ENCODE data around the gene UTP11. TPM values are rescaled to one million over a fixed set of nuclear protein-coding genes. Genes with fewer than 3 reads are reported as not detected.
A peak's percentile ranks its signal among the peaks of the same experiment; 100 is the strongest.
"Not testable (repeated sequence)": the region's sequence is repeated elsewhere in the genome, so short reads cannot be mapped to it uniquely, and the experiment has no call there.

UTP11 gene, protein sequence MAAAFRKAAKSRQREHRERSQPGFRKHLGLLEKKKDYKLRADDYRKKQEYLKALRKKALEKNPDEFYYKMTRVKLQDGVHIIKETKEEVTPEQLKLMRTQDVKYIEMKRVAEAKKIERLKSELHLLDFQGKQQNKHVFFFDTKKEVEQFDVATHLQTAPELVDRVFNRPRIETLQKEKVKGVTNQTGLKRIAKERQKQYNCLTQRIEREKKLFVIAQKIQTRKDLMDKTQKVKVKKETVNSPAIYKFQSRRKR
- 10 to 100 TPM; 34.6 to 49.8 (median 37.9) TPM for total RNA-seq

DNA sequence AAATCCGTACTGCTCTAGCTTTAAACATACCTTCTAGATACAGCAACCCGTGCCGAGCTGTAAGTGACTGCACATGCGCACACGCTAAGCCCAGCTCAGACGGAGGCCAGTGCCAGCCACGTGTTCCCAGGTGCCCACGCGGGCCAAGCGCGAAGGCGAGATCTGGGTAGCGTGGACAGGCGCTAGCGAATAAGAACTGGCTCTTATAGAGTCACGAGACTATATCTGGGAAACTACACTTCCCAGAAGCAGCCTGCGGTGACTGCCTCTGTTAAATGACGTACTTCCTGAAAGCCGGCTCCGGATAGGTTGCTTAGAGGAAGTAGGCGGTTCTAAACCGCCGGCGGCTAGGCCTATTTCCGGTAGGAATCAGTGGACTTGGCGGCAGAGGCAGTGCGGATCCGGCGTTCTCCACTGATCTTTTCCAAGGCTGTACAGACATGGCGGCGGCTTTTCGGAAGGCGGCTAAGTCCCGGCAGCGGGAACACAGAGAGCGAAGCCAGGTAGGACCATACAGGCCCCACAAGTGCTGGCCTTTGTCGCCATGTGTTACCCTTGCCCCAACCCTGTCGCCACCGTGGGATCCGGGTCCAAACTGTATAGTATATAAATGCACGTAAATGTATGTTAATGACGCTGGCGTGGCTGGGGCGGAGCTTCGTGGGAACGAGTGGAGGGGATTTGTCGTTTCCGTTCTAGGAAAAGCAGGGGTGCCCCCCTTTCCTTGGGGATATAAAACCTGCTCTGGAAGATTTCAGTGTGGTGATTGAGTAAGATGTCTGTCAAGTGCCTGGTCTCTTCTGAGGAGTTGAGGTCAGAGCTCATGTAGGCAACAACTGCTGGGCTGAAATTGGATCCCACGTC lies at the start of gene UTP11:
TSS of gene UTP11 (plus strand) at position 372 of the 864 bp plus-strand sequence. CDS start at position 441, 69 bp downstream.
- intact Hi-C loops (cut with DNase I; ENCODE audit: low total_unique reads), result no loop called here
- DNase-seq (ENCODE audit: low spot score in 2 of 2), result peak; percentile 97 to 98
- no peak for TF ChIP-seq POLR2A (IDR thresholded peaks at IDR 0.05)
- TF ChIP-seq, protein P1, sequence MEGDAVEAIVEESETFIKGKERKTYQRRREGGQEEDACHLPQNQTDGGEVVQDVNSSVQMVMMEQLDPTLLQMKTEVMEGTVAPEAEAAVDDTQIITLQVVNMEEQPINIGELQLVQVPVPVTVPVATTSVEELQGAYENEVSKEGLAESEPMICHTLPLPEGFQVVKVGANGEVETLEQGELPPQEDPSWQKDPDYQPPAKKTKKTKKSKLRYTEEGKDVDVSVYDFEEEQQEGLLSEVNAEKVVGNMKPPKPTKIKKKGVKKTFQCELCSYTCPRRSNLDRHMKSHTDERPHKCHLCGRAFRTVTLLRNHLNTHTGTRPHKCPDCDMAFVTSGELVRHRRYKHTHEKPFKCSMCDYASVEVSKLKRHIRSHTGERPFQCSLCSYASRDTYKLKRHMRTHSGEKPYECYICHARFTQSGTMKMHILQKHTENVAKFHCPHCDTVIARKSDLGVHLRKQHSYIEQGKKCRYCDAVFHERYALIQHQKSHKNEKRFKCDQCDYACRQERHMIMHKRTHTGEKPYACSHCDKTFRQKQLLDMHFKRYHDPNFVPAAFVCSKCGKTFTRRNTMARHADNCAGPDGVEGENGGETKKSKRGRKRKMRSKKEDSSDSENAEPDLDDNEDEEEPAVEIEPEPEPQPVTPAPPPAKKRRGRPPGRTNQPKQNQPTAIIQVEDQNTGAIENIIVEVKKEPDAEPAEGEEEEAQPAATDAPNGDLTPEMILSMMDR (IDR thresholded peaks at IDR 0.05), result no peak
- 0 to 1% methylated on average over 37 to 48 of the region's 49 CpGs for WGBS, 2 donors
- peak within 1 kb of the TSS; percentile 55 for H3K4me3 ChIP-seq (ENCODE audit: low read depth, poor library complexity, severe bottlenecking)

DNA sequence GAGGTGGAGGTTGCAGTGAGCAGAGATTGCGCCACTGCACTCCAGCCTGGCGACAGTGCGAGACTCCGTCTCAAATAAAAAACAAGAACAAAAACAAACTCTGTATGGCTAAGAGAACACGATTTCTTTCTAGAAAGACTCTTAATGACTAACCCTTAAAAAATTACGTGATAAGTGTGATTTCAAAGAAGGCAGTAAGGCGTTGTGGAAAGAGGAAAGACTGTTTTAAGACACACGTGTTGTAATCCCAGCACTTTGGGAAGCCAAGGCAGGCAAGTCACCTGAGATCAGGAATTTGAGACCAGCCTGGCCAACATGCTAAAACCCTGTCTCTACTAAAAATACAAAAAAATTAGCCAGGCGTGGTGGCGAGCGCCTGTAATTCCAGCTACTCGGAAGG lies 48.4 kb upstream of the UTP11 start:
- H3K4me3 ChIP-seq (ENCODE audit: low read depth, poor library complexity, severe bottlenecking); intact Hi-C loops (cut with DNase I; ENCODE audit: low total_unique reads); DNase-seq (ENCODE audit: low spot score in 2 of 2): not testable (repeated sequence)
- WGBS, 2 donors, result 87 to 98% methylated on average over 12 of the region's 12 CpGs

DNA sequence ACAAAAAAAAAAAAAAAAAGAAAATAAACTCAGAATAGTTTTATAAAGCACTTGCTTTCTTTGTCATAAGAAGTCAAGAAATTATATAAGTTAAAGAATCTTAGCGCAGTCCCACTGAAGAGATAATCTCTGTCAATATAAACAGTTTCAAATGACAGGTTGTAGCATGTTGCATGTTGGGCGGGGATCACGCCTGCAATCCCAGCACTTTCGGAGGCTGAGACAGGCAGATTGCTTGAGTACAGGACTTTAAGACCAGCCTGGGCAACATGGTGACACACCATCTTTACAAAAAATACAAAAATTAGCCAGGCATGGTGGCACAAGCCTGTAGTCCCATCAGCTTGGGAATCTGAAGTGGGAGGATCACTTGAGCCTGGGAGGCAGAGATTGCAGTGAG lies 47.2 kb upstream of the UTP11 start:
- no peak overlapping the region for H3K4me3 ChIP-seq (ENCODE audit: low read depth, poor library complexity, severe bottlenecking)
- 53 to 55% methylated on average over 4 of the region's 4 CpGs for WGBS, 2 donors
- intact Hi-C loops (cut with DNase I; ENCODE audit: low total_unique reads), result no loop called here
- TF ChIP-seq POLR2A (IDR thresholded peaks at IDR 0.05), result no peak
- TF ChIP-seq, protein P1 (IDR thresholded peaks at IDR 0.05), result no peak
- DNase-seq (ENCODE audit: low spot score in 2 of 2), result no peak

DNA sequence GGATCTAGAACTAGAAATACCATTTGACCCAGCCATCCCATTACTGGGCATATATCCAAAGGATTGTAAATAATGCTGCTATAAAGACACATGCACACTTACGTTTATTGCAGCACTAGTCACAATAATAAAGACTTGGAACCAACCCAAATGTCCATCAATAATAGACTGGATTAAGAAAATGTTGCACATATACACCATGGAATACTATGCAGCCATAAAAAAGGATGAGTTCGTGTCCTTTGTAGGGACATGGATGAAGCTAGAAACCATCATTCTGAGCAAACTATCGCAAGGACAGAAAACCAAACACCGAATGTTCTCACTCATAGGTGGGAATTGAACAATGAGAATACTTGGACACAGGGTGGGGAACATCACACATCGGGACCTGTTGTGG lies 38.9 kb upstream of the UTP11 start:
- intact Hi-C loops (cut with DNase I; ENCODE audit: low total_unique reads), result not testable (repeated sequence)
- 91 to 92% methylated on average over 5 of the region's 5 CpGs for WGBS, 2 donors

DNA sequence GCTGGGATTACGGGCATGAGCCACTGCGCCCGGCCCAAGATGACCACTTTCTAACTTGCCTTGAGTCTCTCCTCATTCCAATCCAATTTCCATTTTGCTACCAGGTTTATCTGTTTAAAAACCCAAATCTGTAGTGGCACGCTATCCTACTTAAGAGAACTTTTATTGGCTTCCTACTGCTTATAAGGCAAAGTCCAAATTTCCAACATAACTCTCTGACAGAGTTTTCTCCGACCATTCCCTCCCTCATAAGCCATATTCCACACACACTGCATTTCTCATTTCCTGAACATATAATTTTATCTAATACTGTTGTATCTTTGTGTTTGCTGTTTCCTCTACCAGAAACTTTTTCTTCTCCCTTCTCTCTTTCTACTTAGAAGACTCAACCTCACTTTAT lies 38.0 kb upstream of the UTP11 start:
- 95 to 97% methylated on average over 5 of the region's 5 CpGs for WGBS, 2 donors
- no peak overlapping the region for H3K4me3 ChIP-seq (ENCODE audit: low read depth, poor library complexity, severe bottlenecking)
- DNase-seq (ENCODE audit: low spot score in 2 of 2), result no peak
- TF ChIP-seq POLR2A (IDR thresholded peaks at IDR 0.05), result no peak
- TF ChIP-seq, protein P1 (IDR thresholded peaks at IDR 0.05), result no peak
- intact Hi-C loops (cut with DNase I; ENCODE audit: low total_unique reads), result no loop called here

More for the DNA sequence above, 38.9 kb upstream of the UTP11 start:
- H3K4me3 ChIP-seq (ENCODE audit: low read depth, poor library complexity, severe bottlenecking); DNase-seq (ENCODE audit: low spot score in 2 of 2): not testable (repeated sequence)

DNA sequence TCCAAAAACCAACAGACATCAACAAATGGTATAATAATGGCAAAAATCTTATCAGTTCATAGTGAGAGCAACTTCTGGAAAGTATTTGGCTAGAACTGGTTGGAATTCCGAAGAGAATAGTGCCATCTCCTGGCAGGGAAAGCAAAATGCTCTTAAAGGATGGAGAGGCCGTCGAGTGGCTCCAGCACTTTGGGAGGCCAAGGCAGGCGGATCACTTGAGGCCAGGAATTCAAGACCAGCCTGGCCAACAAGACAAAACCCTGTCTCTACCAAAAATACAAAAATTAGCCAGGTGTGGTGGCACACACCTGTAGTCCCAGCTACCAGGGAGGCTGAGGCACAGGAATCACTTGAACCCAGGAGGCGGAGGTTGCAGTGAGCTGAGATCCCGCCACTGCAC lies 37.5 kb upstream of the UTP11 start:
- DNase-seq (ENCODE audit: low spot score in 2 of 2); H3K4me3 ChIP-seq (ENCODE audit: low read depth, poor library complexity, severe bottlenecking); intact Hi-C loops (cut with DNase I; ENCODE audit: low total_unique reads): not testable (repeated sequence)
- WGBS, 2 donors, result 52 to 57% methylated on average over 6 of the region's 6 CpGs

DNA sequence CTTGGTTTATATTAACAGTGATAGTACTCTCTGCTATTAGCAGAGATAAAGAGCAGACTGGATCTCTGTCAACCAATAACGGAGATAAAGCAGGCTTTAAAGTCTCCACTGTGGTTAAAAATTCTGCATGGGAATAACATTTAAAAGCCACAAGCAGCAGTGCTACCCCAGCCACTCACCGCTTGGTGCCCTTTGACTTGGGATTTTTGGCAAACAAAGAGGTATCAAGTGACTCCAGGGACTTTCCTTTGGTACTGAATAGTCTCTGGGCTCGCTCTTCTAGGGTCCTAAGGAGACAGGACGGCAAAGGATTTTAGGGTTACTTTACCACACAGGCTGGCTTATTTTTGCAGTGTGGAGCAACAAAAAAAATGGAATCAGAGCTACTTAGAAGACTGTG lies 34.0 kb upstream of the UTP11 start:
- no peak overlapping the region for H3K4me3 ChIP-seq (ENCODE audit: low read depth, poor library complexity, severe bottlenecking)
- 90 to 94% methylated on average over 4 of the region's 4 CpGs for WGBS, 2 donors
- intact Hi-C loops (cut with DNase I; ENCODE audit: low total_unique reads), result no loop called here
- DNase-seq (ENCODE audit: low spot score in 2 of 2), result no peak
- TF ChIP-seq, protein P1 (IDR thresholded peaks at IDR 0.05), result no peak
- no peak for TF ChIP-seq POLR2A (IDR thresholded peaks at IDR 0.05)
